Fibroblast of lung (primary cell): ENCODE measurements around the gene KCNG1. TPM values are rescaled to one million over a fixed set of nuclear protein-coding genes. Genes with fewer than 3 reads are reported as not detected.

Source experiments
- DNase-seq, 2 donors: peaks; one replicate each; pipeline versions ENCODE4 v3.0.0 to v3.0.0-alpha.2; 2010; ENCODE audit warnings: low read depth in 2 of 2
- H2AFZ ChIP-seq: 2 replicates; pipeline ENCODE4 v1.5.1; 2012; ENCODE audit warnings: low read length, control low read depth, inconsistent platforms
- H3K27ac ChIP-seq: 2 replicates; pipeline ENCODE4 v1.5.1; 2011; ENCODE audit warnings: low read length, control low read depth; ENCODE audit not compliant: insufficient read depth
- H3K27me3 ChIP-seq: 2 replicates; pipeline ENCODE4 v1.5.1; 2011; ENCODE audit warnings: mild to moderate bottlenecking, low read length; ENCODE audit not compliant: control insufficient read depth, insufficient read depth
- H3K36me3 ChIP-seq: 2 replicates; pipeline ENCODE4 v1.5.1; 2011; ENCODE audit warnings: low read length; ENCODE audit not compliant: control insufficient read depth, insufficient read depth
- H3K4me1 ChIP-seq: 2 replicates; pipeline ENCODE4 v1.5.1; 2011; ENCODE audit warnings: low read length; ENCODE audit not compliant: control insufficient read depth, insufficient read depth; ENCODE audit errors: extremely low read depth
- H3K4me2 ChIP-seq: 2 replicates; pipeline ENCODE4 v1.5.1; 2011; ENCODE audit warnings: low read length, control low read depth; ENCODE audit not compliant: insufficient read depth; ENCODE audit errors: extremely low read depth
- H3K4me3 ChIP-seq, 4 experiments: fragments of 200-600 bp in 1 of 4; sonication (generic) in 1 of 4; replicated peaks in 1 of 4; 2 replicates each; pipeline ENCODE4 v1.5.1; 2011 to 2016; ENCODE audit warnings: low read length in 4 of 4, low read depth in 3 of 4, mild to moderate bottlenecking in 3 of 4, control low read depth in 2 of 4, inconsistent platforms in 1 of 4, mixed read lengths in 1 of 4; ENCODE audit not compliant: insufficient read depth in 1 of 4; ENCODE audit errors: control extremely low read depth in 1 of 4
- H3K79me2 ChIP-seq: 2 replicates; pipeline ENCODE4 v1.5.1; 2012; ENCODE audit warnings: mild to moderate bottlenecking, low read length, inconsistent platforms; ENCODE audit not compliant: control insufficient read depth, insufficient read depth
- H3K9ac ChIP-seq: 2 replicates; pipeline ENCODE4 v1.5.1; 2011; ENCODE audit warnings: mild to moderate bottlenecking, low read length, control low read depth; ENCODE audit not compliant: insufficient read depth
- H3K9me3 ChIP-seq: 2 replicates; pipeline ENCODE4 v1.5.1; 2012; ENCODE audit warnings: low read depth, low read length; ENCODE audit not compliant: control insufficient read depth, insufficient read depth
- H4K20me1 ChIP-seq: 2 replicates; pipeline ENCODE4 v1.5.1; 2011; ENCODE audit warnings: low read length; ENCODE audit not compliant: control insufficient read depth, insufficient read depth; ENCODE audit errors: extremely low read depth
- EZH2 ChIP-seq: IDR thresholded peaks from 2 replicates; pipeline ENCODE4 v1.5.1; 2012; ENCODE audit warnings: low read length, control low read depth, mild to moderate bottlenecking; ENCODE audit errors: missing control alignments
- polyA plus RNA-seq, 2 donors: library from polyadenylated mRNA; depleted of rRNA in 1 of 2; stranded (reverse) in 1 of 2; unstranded in 1 of 2; fragments of >200 nt; gene quantifications; 2 replicates each; pipeline ENCODE4 v1.2.1, GENCODE V29; 2011 to 2012; ENCODE audit warnings: missing spikeins in 1 of 2
- total RNA-seq: library from RNA; depleted of rRNA; stranded (reverse); fragments of >200 nt; gene quantifications from 2 replicates; pipeline ENCODE4 v1.2.1, GENCODE V29; 2014
- TF ChIP-seq, protein P1 (sequence below), 2 donors: IDR thresholded peaks in 1 of 2; conservative IDR thresholded peaks in 1 of 2; 1 replicate in 1 of 2; 2 replicates in 1 of 2; pipeline ENCODE4 v1.5.1; 2011 to 2012; ENCODE audit warnings: low read length in 2 of 2, control low read depth in 1 of 2, inconsistent platforms in 1 of 2, low read depth in 1 of 2, mild to moderate bottlenecking in 1 of 2

KCNG1 gene
- total and polyA plus RNA-seq, 2 donors (not counting 1 experiment from before 2014, with no cell fraction given) = 1.8 to 9.9 TPM

- H3K27me3 ChIP-seq = peaks cover 7% of the 10 kb centered on the region
- no peaks in the 10 kb centered on the region for H3K79me2 ChIP-seq
- H2AFZ ChIP-seq = no peak overlapping the region
- H3K4me1 ChIP-seq = peaks cover 8% of the 10 kb centered on the region
- H3K27ac ChIP-seq = no peak overlapping the region
- H4K20me1 ChIP-seq = no peaks in the 10 kb centered on the region
- no peak overlapping the region for H3K9ac ChIP-seq
- TF ChIP-seq, protein P1, sequence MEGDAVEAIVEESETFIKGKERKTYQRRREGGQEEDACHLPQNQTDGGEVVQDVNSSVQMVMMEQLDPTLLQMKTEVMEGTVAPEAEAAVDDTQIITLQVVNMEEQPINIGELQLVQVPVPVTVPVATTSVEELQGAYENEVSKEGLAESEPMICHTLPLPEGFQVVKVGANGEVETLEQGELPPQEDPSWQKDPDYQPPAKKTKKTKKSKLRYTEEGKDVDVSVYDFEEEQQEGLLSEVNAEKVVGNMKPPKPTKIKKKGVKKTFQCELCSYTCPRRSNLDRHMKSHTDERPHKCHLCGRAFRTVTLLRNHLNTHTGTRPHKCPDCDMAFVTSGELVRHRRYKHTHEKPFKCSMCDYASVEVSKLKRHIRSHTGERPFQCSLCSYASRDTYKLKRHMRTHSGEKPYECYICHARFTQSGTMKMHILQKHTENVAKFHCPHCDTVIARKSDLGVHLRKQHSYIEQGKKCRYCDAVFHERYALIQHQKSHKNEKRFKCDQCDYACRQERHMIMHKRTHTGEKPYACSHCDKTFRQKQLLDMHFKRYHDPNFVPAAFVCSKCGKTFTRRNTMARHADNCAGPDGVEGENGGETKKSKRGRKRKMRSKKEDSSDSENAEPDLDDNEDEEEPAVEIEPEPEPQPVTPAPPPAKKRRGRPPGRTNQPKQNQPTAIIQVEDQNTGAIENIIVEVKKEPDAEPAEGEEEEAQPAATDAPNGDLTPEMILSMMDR (conservative IDR thresholded peaks at IDR 0.05 in 1 of 2, IDR thresholded peaks at IDR 0.05 in 1 of 2; ENCODE audit: low read depth in 1 of 2, low read length in 2 of 2) = no peak
- H3K4me2 ChIP-seq = no peak overlapping the region
- H3K4me3 ChIP-seq = no peak overlapping the region
- no peaks in the 10 kb centered on the region for H3K36me3 ChIP-seq
- no peak for DNase-seq
- H3K9me3 ChIP-seq = no peaks in the 10 kb centered on the region
These were observed 12.2 kb upstream of the KCNG1 start for GRCh38 chr20:51034988-51035656.

DNA sequence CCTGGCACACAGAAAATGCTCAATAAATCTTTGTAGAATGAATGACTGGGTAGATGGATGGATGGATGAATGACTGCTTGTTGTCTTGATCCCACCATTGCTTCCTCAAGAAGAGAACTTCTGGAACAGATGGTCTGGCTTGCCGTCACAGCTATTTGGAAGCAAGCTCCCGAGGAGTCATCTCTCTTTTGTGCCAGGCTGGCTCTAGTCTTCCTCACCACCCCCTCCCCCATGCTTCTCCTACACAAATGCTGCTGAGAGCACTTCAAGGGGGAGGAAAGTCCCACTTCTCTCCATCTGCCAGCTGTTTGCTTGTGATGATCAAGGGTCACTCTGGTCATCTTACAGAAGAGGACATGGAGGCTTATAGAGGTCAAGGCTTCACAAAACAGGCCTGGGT is 11.6 kb upstream of the KCNG1 start:
- DNase-seq = peak in 1 of 2 donors; percentile 21
- Histone ChIP-seq H4K20me1 (no peaks in the 10 kb centered on the region), H3K4me2 (no peak overlapping the region), H2AFZ (no peak overlapping the region), H3K79me2 (no peaks in the 10 kb centered on the region), H3K27me3 (peaks cover 11% of the 10 kb centered on the region), H3K9me3 (no peaks in the 10 kb centered on the region), H3K9ac (no peak overlapping the region), H3K4me1 (peaks cover 8% of the 10 kb centered on the region), H3K36me3 (no peaks in the 10 kb centered on the region), H3K4me3 (no peak overlapping the region), H3K27ac (no peak overlapping the region)
- TF ChIP-seq, protein P1 (conservative IDR thresholded peaks at IDR 0.05 in 1 of 2, IDR thresholded peaks at IDR 0.05 in 1 of 2; ENCODE audit: low read depth in 1 of 2, low read length in 2 of 2) = no peak
- TF ChIP-seq EZH2 = no peak

DNA sequence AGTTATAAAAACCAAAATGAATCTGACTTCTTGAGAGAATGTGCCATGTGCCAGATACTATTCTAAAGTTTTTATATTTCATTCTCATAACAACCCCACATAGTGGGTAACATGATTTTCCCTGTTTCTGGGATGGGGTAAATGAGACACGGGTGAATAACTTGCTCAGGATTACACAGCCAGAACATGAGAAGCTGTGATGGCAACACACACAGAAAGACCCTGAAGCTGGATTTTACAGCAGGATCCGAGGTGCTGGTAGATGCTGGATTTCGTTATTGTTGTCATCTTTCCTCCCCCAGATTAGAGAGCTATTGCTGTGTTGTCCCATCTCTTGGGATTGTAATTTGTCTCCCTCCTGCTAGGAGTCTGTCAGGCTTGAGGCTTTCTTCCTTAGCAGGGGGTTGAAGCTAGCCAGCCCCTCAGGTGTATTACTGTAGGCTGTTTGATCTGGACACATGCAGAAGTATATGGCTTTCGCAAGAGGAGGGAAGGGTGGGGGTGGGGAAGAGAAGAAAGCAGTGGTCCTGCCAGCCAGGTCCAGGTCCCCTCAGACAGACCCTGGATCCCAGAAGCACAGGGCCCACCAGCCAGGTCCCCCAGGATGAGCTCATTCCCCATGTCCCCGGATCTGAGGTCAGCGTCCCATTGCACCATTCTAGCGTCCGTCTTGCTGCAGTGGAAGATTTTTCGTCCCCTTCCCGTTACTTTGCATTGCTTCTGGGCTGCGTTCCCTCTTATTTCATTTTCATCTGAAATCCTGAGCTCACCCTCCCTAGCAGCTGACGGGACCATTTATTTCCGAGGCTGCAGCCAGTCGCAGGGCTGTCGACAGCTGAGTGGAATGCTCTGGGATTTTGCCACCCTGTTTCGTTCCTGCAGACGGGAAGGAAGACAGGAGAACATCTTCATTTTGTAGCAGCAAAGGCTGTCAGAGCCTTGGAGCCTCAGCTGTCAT is 7.3 kb upstream of the KCNG1 start:
- Histone ChIP-seq H4K20me1 (no peaks in the 10 kb centered on the region), H2AFZ (no peak overlapping the region), H3K36me3 (no peaks in the 10 kb centered on the region), H3K4me2 (peak overlapping the region; percentile 23), H3K9ac (no peak overlapping the region), H3K27ac (no peak overlapping the region), H3K27me3 (peaks cover 38% of the 10 kb centered on the region), H3K4me1 (peaks cover 8% of the 10 kb centered on the region), H3K9me3 (no peaks in the 10 kb centered on the region), H3K79me2 (no peaks in the 10 kb centered on the region), H3K4me3 (no peak overlapping the region)
- TF ChIP-seq, protein P1 (conservative IDR thresholded peaks at IDR 0.05 in 1 of 2, IDR thresholded peaks at IDR 0.05 in 1 of 2; ENCODE audit: low read depth in 1 of 2, low read length in 2 of 2) = no peak
- peak; percentile 30 for TF ChIP-seq EZH2
- peak in 1 of 2 donors; percentile 72 for DNase-seq
